Measurements from ENCODE around the gene PTPRR. TPM values are rescaled to one million over a fixed set of nuclear protein-coding genes. Genes with fewer than 3 reads are reported as not detected.

The PTPRR gene
- total and polyA plus RNA-seq, 2 of the 13 experiments (the other 11 are each of a cell fraction or from before 2014, with no cell fraction given), result not detected

DNA sequence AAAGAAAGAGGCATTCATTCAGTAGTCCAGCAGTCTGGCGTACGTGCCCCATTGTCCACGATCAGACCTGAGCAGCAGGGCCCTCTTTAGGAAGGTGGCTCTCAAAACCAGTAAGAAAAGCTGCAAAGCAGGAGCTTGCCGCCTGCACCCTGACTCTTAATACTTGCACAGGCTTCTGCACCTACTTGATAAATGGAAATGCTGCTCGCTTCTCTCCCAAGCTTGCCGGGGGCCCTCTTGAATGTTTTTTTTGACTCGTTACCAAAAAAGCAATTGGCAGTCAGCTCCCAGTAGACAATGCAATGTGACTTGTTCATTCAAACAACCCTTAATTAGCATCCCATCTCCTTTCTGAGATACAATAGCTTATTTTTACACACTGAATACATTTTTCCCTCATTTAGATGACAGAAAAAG lies 256.1 kb downstream of the PTPRR start:
- H3K4me3 ChIP-seq (replicated peaks in 1 of 3; ENCODE audit: insufficient read depth in 1 of 3, low read depth in 2 of 3, low read length in 3 of 3), result no peak overlapping the region
- BruUV-seq (replicated peaks), result no TSS peak
- CTCF ChIA-PET (ENCODE audit: low intra/inter-chr PET ratio, low total read pairs), result no interaction called here
- no peaks in the 10 kb centered on the region for H3K4me1 ChIP-seq (ENCODE audit: insufficient read depth, low read length)
- H4K20me1 ChIP-seq (ENCODE audit: insufficient read depth, low read length), result no peaks in the 10 kb centered on the region
- no peak for DNase-seq (ENCODE audit: low spot score)
- no peak for FAIRE-seq
- no peak overlapping the region for H3K4me2 ChIP-seq (ENCODE audit: low read depth, low read length)
- H3K27me3 ChIP-seq (ENCODE audit: control insufficient read depth in 1 of 2, insufficient read depth in 2 of 2, low read length in 2 of 2), result no peaks in the 10 kb centered on the region
- intact Hi-C loops (cut with micrococcal nuclease; ENCODE audit: unreplicated experiment), result no loop called here
- in situ Hi-C loops (cut with HindIII; ENCODE audit: extremely low pct_ligation_motif_present, low pct_unique_long_range_greater_than_20kb), result no loop called here
- no peak overlapping the region for H3K27ac ChIP-seq (ENCODE audit: extremely low read length, insufficient read depth, low read length)
- no peak overlapping the region for H3K9ac ChIP-seq (ENCODE audit: insufficient read depth, low read depth, low read length)
- 0% methylated on average over 6 of the region's 7 CpGs for WGBS (ENCODE audit: low lambda C conversion rate)
- ATAC-seq, result no peak
- H3K79me2 ChIP-seq (ENCODE audit: insufficient read depth, low read length), result no peaks in the 10 kb centered on the region
- TF ChIP-seq PBX2 (CRISPR knock-in tag; IDR thresholded peaks at IDR 0.05), result no peak
- TF ChIP-seq ZNF282 (IDR thresholded peaks at IDR 0.05; ENCODE audit: partially characterized antibody), result no peak
- TF ChIP-seq, protein P1, sequence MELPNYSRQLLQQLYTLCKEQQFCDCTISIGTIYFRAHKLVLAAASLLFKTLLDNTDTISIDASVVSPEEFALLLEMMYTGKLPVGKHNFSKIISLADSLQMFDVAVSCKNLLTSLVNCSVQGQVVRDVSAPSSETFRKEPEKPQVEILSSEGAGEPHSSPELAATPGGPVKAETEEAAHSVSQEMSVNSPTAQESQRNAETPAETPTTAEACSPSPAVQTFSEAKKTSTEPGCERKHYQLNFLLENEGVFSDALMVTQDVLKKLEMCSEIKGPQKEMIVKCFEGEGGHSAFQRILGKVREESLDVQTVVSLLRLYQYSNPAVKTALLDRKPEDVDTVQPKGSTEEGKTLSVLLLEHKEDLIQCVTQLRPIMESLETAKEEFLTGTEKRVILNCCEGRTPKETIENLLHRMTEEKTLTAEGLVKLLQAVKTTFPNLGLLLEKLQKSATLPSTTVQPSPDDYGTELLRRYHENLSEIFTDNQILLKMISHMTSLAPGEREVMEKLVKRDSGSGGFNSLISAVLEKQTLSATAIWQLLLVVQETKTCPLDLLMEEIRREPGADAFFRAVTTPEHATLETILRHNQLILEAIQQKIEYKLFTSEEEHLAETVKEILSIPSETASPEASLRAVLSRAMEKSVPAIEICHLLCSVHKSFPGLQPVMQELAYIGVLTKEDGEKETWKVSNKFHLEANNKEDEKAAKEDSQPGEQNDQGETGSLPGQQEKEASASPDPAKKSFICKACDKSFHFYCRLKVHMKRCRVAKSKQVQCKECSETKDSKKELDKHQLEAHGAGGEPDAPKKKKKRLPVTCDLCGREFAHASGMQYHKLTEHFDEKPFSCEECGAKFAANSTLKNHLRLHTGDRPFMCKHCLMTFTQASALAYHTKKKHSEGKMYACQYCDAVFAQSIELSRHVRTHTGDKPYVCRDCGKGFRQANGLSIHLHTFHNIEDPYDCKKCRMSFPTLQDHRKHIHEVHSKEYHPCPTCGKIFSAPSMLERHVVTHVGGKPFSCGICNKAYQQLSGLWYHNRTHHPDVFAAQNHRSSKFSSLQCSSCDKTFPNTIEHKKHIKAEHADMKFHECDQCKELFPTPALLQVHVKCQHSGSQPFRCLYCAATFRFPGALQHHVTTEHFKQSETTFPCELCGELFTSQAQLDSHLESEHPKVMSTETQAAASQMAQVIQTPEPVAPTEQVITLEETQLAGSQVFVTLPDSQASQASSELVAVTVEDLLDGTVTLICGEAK (IDR thresholded peaks at IDR 0.05), result no peak
- TF ChIP-seq, protein P1 (CRISPR knock-in tag; IDR thresholded peaks at IDR 0.05), result no peak
- no peak for TF ChIP-seq ZNF17 (CRISPR knock-in tag; IDR thresholded peaks at IDR 0.05)
- H3K36me3 ChIP-seq (replicated peaks in 1 of 2; ENCODE audit: control insufficient read depth in 1 of 2, insufficient read depth in 2 of 2, low read length in 2 of 2), result no peaks in the 10 kb centered on the region
- H2AFZ ChIP-seq (ENCODE audit: low read length), result no peak overlapping the region
- H3K9me3 ChIP-seq (ENCODE audit: low read length), result no peaks in the 10 kb centered on the region
- POLR2A ChIA-PET, result no interaction called here

All from HepG2 (cell line).